Endothelial cell of umbilical vein (primary cell): ENCODE data around the gene ZNF37A. TPM values are rescaled to one million over a fixed set of nuclear protein-coding genes. Genes with fewer than 3 reads are reported as not detected.

Experiments used
- BruUV-seq: library from RNA; stranded (reverse); fragments of 400-500 nt; replicated peaks from 2 replicates; lab custom pipeline; 2021; lab: Mats Ljungman, UMichigan
- CTCF ChIA-PET: fragments of 300-600, 350-600 bp; sonication (Branson Sonifier 250); formaldehyde crosslinking; loops from one replicate; lab custom pipeline; 2021; ENCODE audit warnings: antibody characterized with exemption, inconsistent platforms; lab: Charles Lee
- POLR2A ChIA-PET: fragments of 300-600, 350-600 bp; sonication (Branson Sonifier 250); formaldehyde crosslinking; loops from one replicate; lab custom pipeline; 2021; ENCODE audit warnings: antibody characterized with exemption, inconsistent platforms; lab: Charles Lee
- DNase-seq: peaks from one replicate; pipeline ENCODE4 v3.0.0-alpha.2; 2011; ENCODE audit warnings: low read depth, low spot score
- FAIRE-seq: peaks from 2 replicates; lab custom pipeline; 2011; peaks lifted over from hg19 to GRCh38; lab: Jason Lieb, UNC
- H2AFZ ChIP-seq: 2 replicates; pipeline ENCODE4 v1.6.0; 2012; ENCODE audit warnings: low read depth, low read length, control low read depth, inconsistent platforms
- H3K27ac ChIP-seq: 2 replicates; pipeline ENCODE4 v1.5.1; 2011; ENCODE audit warnings: low read depth, mild to moderate bottlenecking, control low read depth, low read length, moderate library complexity; ENCODE audit not compliant: insufficient read depth
- H3K27me3 ChIP-seq, 2 experiments: 2 replicates each; pipeline versions ENCODE4 v1.6.0 to v1.6.1; 2011; ENCODE audit warnings: low read length in 2 of 2, mixed read lengths in 1 of 2; ENCODE audit not compliant: control insufficient read depth in 2 of 2, insufficient read depth in 2 of 2
- H3K36me3 ChIP-seq, 2 experiments: 2 replicates in 1 of 2; 3 replicates in 1 of 2; pipeline ENCODE4 v1.5.1; 2011; ENCODE audit warnings: low read length in 2 of 2, mild to moderate bottlenecking in 1 of 2, moderate library complexity in 1 of 2; ENCODE audit not compliant: control insufficient read depth in 2 of 2, insufficient read depth in 2 of 2; ENCODE audit errors: extremely low read depth in 1 of 2
- H3K4me1 ChIP-seq: 3 replicates; pipeline ENCODE4 v1.5.1; 2011; ENCODE audit warnings: mild to moderate bottlenecking, low read length; ENCODE audit not compliant: control insufficient read depth, insufficient read depth; ENCODE audit errors: extremely low read depth
- H3K4me2 ChIP-seq: 2 replicates; pipeline ENCODE4 v1.6.1; 2011; ENCODE audit warnings: low read length, control low read depth, mixed read lengths; ENCODE audit not compliant: insufficient read depth
- H3K4me3 ChIP-seq, 3 experiments: fragments of 200-600 bp in 1 of 3; sonication (generic), shearing (Covaris generic) in 1 of 3; replicated peaks in 1 of 3; 2 replicates each; pipeline ENCODE4 v1.5.1; 2011 to 2016; ENCODE audit warnings: control low read depth in 3 of 3, low read length in 3 of 3, mild to moderate bottlenecking in 2 of 3, inconsistent platforms in 1 of 3, low read depth in 1 of 3, moderate library complexity in 1 of 3; ENCODE audit not compliant: insufficient read depth in 1 of 3
- H3K79me2 ChIP-seq: 2 replicates; pipeline ENCODE4 v1.6.0; 2012; ENCODE audit warnings: low read length, inconsistent platforms; ENCODE audit not compliant: control insufficient read depth, insufficient read depth
- H3K9ac ChIP-seq: replicated peaks from 2 replicates; pipeline ENCODE3; 2011; ENCODE audit warnings: low read length, control low read depth; ENCODE audit not compliant: insufficient read depth; ENCODE audit errors: extremely low read depth
- H3K9me1 ChIP-seq: replicated peaks from 3 replicates; pipeline ENCODE4 v1.6.0; 2011; ENCODE audit warnings: mild to moderate bottlenecking, low read length; ENCODE audit not compliant: control insufficient read depth, insufficient read depth; ENCODE audit errors: extremely low read depth
- H3K9me3 ChIP-seq: replicated peaks from 2 replicates; pipeline ENCODE4 v1.5.1; 2012; ENCODE audit warnings: low read length, inconsistent platforms; ENCODE audit not compliant: control insufficient read depth, insufficient read depth
- H4K20me1 ChIP-seq: replicated peaks from 2 replicates; pipeline ENCODE3; 2011; ENCODE audit warnings: mild to moderate bottlenecking, low read length; ENCODE audit not compliant: control insufficient read depth, insufficient read depth; ENCODE audit errors: extremely low read depth
- CTCF ChIP-seq, 2 donors: IDR thresholded peaks; 1 replicate in 1 of 2; 2 replicates in 1 of 2; pipeline ENCODE4 v1.5.1; 2011; ENCODE audit warnings: low read length in 2 of 2, mild to moderate bottlenecking in 2 of 2, moderate library complexity in 2 of 2, control low read depth in 1 of 2, inconsistent platforms in 1 of 2, low read depth in 1 of 2; ENCODE audit not compliant: insufficient read depth in 1 of 2; ENCODE audit errors: extremely low read depth in 1 of 2
- EZH2 ChIP-seq: IDR thresholded peaks from 2 replicates; pipeline ENCODE4 v1.6.1; 2012; ENCODE audit warnings: borderline replicate concordance, low read depth, mild to moderate bottlenecking, moderate library complexity, low read length, inconsistent platforms; ENCODE audit not compliant: severe bottlenecking
- FOS ChIP-seq: IDR thresholded peaks from 2 replicates; pipeline ENCODE4 v1.6.1; 2011; ENCODE audit warnings: mild to moderate bottlenecking, low read length, moderate library complexity, borderline replicate concordance; ENCODE audit not compliant: insufficient read depth
- GATA2 ChIP-seq: IDR thresholded peaks from 2 replicates; pipeline ENCODE4 v1.7.0; 2011; ENCODE audit warnings: low read depth, mild to moderate bottlenecking, moderate library complexity, mixed read lengths, low read length; ENCODE audit not compliant: insufficient read length, insufficient read depth
- JUN ChIP-seq: IDR thresholded peaks from 2 replicates; pipeline ENCODE4 v1.6.1; 2011; ENCODE audit warnings: borderline replicate concordance, low read depth; ENCODE audit not compliant: insufficient read length, insufficient read depth
- MAX ChIP-seq: IDR thresholded peaks from 2 replicates; pipeline ENCODE4 v1.6.1; 2011; ENCODE audit not compliant: insufficient read depth, insufficient read length
- MYC ChIP-seq: IDR thresholded peaks from one replicate; pipeline ENCODE4 v1.6.1; 2011; ENCODE audit warnings: mild to moderate bottlenecking, low read depth, low read length
- POLR2A ChIP-seq: IDR thresholded peaks from 2 replicates; pipeline ENCODE4 v1.6.1; 2012; ENCODE audit warnings: low read depth, mild to moderate bottlenecking, control low read depth, low read length
- POLR2AphosphoS5 ChIP-seq: IDR thresholded peaks from 2 replicates; pipeline ENCODE4 v1.6.1; 2012; ENCODE audit warnings: low read depth, mild to moderate bottlenecking, control low read depth, low read length, moderate library complexity; ENCODE audit not compliant: insufficient read depth
- dilution Hi-C: fragments of 300-500 bp; cut with MboI; formaldehyde crosslinking; loops from one replicate; pipeline ENCODE4 v1.15.0; 2019; ENCODE audit warnings: low sequenced_read_pairs; ENCODE audit not compliant: extremely low pct_ligation_motif_present
- intact Hi-C: fragments of 100-400 bp; cut with micrococcal nuclease; formaldehyde crosslinking; loops from one replicate; pipeline ENCODE4 v1.10.0; 2022
- polyA plus RNA-seq, 4 experiments: library from polyadenylated mRNA; depleted of rRNA in 3 of 4; stranded (reverse) in 3 of 4; unstranded in 1 of 4; fragments of >200 nt; gene quantifications; 2 replicates each; pipeline versions ENCODE4 v1.2.1 to v1.2.3, GENCODE V29; 2011 to 2012; ENCODE audit warnings: missing spikeins in 1 of 4
- total RNA-seq: library from RNA; stranded (reverse); gene quantifications from 2 replicates; pipeline ENCODE4 v1.2.3, GENCODE V29; 2021

The ZNF37A gene
- total and polyA plus RNA-seq, 2 donors (not counting 3 experiments of a cell fraction or from before 2014, with no cell fraction given), result 3.4 to 14.5 TPM

- Histone ChIP-seq H3K4me3 (no peak overlapping the region), H3K9me1 (no peaks in the 10 kb centered on the region), H3K36me3 (no peaks in the 10 kb centered on the region), H3K79me2 (no peaks in the 10 kb centered on the region), H3K9me3 (peaks cover 5% of the 10 kb centered on the region), H3K27ac (no peak overlapping the region), H2AFZ (no peak overlapping the region), H3K9ac (no peak overlapping the region), H4K20me1 (no peaks in the 10 kb centered on the region), H3K4me2 (no peak overlapping the region), H3K27me3 (no peaks in the 10 kb centered on the region), H3K4me1 (no peaks in the 10 kb centered on the region)
- FAIRE-seq (no peak), DNase-seq (no peak)
- intact Hi-C loops, result no loop called here
- CTCF ChIA-PET, result no interaction called here
- POLR2A ChIA-PET, result no interaction called here
- TF ChIP-seq POLR2AphosphoS5, result no peak
- TF ChIP-seq EZH2, result no peak
- TF ChIP-seq MYC, result no peak
- no peak for TF ChIP-seq FOS
- no peak for TF ChIP-seq POLR2A
- no peak for TF ChIP-seq MAX
- no peak for TF ChIP-seq JUN
- no peak for TF ChIP-seq CTCF (IDR thresholded peaks at IDR 0.05; ENCODE audit: extremely low read depth in 1 of 2, insufficient read depth in 1 of 2, low read depth in 1 of 2, low read length in 2 of 2)
- no peak for TF ChIP-seq GATA2
- dilution Hi-C loops, result no loop called here
- no TSS peak for BruUV-seq
Observed at GRCh38 chr10:38127812-38128211, 33.7 kb downstream of the ZNF37A start.
